ENCODE data around the gene GPR32. TPM values are rescaled to one million over a fixed set of nuclear protein-coding genes. Genes with fewer than 3 reads are reported as not detected.

GPR32 gene
- total RNA-seq, 1 donor from 2014 or later, result not detected

GRCh38 chr19:50729894-50730293 is 40.4 kb upstream of the GPR32 start:
- Mint-ChIP-seq H3K9me3 (ENCODE audit: low read depth) (no peaks in the 10 kb centered on the region), H3K27me3 (ENCODE audit: low read depth) (peaks cover 13% of the 10 kb centered on the region), H3K4me1 (ENCODE audit: low read depth) (peaks cover 3% of the 10 kb centered on the region), H3K27ac (ENCODE audit: unreplicated experiment) (no peak overlapping the region), H3K4me3 (ENCODE audit: unreplicated experiment) (no peak overlapping the region), H3K36me3 (ENCODE audit: low read depth) (no peaks in the 10 kb centered on the region)
- no peak for DNase-seq (ENCODE audit: low spot score)
- TF ChIP-seq CTCF (IDR thresholded peaks at IDR 0.05), result no peak

- Mint-ChIP-seq H3K4me3 (ENCODE audit: unreplicated experiment) (no peak overlapping the region), H3K27me3 (ENCODE audit: low read depth) (peaks cover 46% of the 10 kb centered on the region), H3K27ac (ENCODE audit: unreplicated experiment) (no peak overlapping the region), H3K9me3 (ENCODE audit: low read depth) (no peaks in the 10 kb centered on the region), H3K36me3 (ENCODE audit: low read depth) (no peaks in the 10 kb centered on the region), H3K4me1 (ENCODE audit: low read depth) (no peaks in the 10 kb centered on the region)
- DNase-seq (ENCODE audit: low spot score), result no peak
- no peak for TF ChIP-seq CTCF (IDR thresholded peaks at IDR 0.05)
These were observed 34.4 kb upstream of the GPR32 start for GRCh38 chr19:50735869-50736268.

GRCh38 chr19:50736338-50736737 is 33.9 kb upstream of the GPR32 start:
- DNase-seq (ENCODE audit: low spot score), result no peak
- Mint-ChIP-seq H3K27ac (ENCODE audit: unreplicated experiment) (no peak overlapping the region), H3K27me3 (ENCODE audit: low read depth) (peaks cover 51% of the 10 kb centered on the region), H3K36me3 (ENCODE audit: low read depth) (no peaks in the 10 kb centered on the region), H3K4me3 (ENCODE audit: unreplicated experiment) (no peak overlapping the region), H3K4me1 (ENCODE audit: low read depth) (no peaks in the 10 kb centered on the region), H3K9me3 (ENCODE audit: low read depth) (no peaks in the 10 kb centered on the region)
- no peak for TF ChIP-seq CTCF (IDR thresholded peaks at IDR 0.05)

GRCh38 chr19:50739132-50739913 is 30.9 kb upstream of the GPR32 start:
- Mint-ChIP-seq H3K27me3 (ENCODE audit: low read depth) (peaks cover 44% of the 10 kb centered on the region), H3K9me3 (ENCODE audit: low read depth) (no peaks in the 10 kb centered on the region), H3K27ac (ENCODE audit: unreplicated experiment) (no peak overlapping the region), H3K4me1 (ENCODE audit: low read depth) (no peaks in the 10 kb centered on the region), H3K36me3 (ENCODE audit: low read depth) (no peaks in the 10 kb centered on the region), H3K4me3 (ENCODE audit: unreplicated experiment) (no peak overlapping the region)
- DNase-seq (ENCODE audit: low spot score), result no peak
- TF ChIP-seq CTCF (IDR thresholded peaks at IDR 0.05), result no peak

- H3K9me3 Mint-ChIP-seq (ENCODE audit: low read depth), result no peaks in the 10 kb centered on the region
- no peaks in the 10 kb centered on the region for H3K4me1 Mint-ChIP-seq (ENCODE audit: low read depth)
- H3K27me3 Mint-ChIP-seq (ENCODE audit: low read depth), result peaks cover 44% of the 10 kb centered on the region
These were observed 30.3 kb upstream of the GPR32 start for GRCh38 chr19:50739914-50740426.

More at GRCh38 chr19:50739914-50740426, 30.3 kb upstream of the GPR32 start:
- H3K4me3 Mint-ChIP-seq (ENCODE audit: unreplicated experiment), result no peak overlapping the region
- no peak for TF ChIP-seq CTCF (IDR thresholded peaks at IDR 0.05)
- no peak overlapping the region for H3K27ac Mint-ChIP-seq (ENCODE audit: unreplicated experiment)
- no peak for DNase-seq (ENCODE audit: low spot score)
- H3K36me3 Mint-ChIP-seq (ENCODE audit: low read depth), result no peaks in the 10 kb centered on the region

Measured in chondrocyte (in vitro differentiated cells).